Mesothelial cell of epicardium (in vitro differentiated cells): Measurements from ENCODE around the gene ST8SIA6. TPM values are rescaled to one million over a fixed set of nuclear protein-coding genes. Genes with fewer than 3 reads are reported as not detected.

Source experiments
- DNase-seq, 2 experiments: peaks; one replicate each; pipeline ENCODE4 v3.0.0; 2021; ENCODE audit warnings: low spot score in 2 of 2; ENCODE audit not compliant: unreplicated experiment in 2 of 2
- H3K27ac Mint-ChIP-seq: 2 replicates; pipeline ENCODE4 v1.8.0; 2021; ENCODE audit warnings: mixed read lengths
- H3K27me3 Mint-ChIP-seq: 2 replicates; pipeline ENCODE4 v1.8.0; 2021; ENCODE audit warnings: low read depth, mixed read lengths
- H3K36me3 Mint-ChIP-seq: 2 replicates; pipeline ENCODE4 v1.8.0; 2021; ENCODE audit warnings: mixed read lengths
- H3K4me1 Mint-ChIP-seq: 2 replicates; pipeline ENCODE4 v1.8.0; 2021; ENCODE audit warnings: mixed read lengths
- H3K4me3 Mint-ChIP-seq: 2 replicates; pipeline ENCODE4 v1.8.0; 2021; ENCODE audit warnings: mild to moderate bottlenecking, moderate library complexity, mixed read lengths
- H3K9me3 Mint-ChIP-seq: 2 replicates; pipeline ENCODE4 v1.8.0; 2021; ENCODE audit warnings: mixed read lengths
- CTCF ChIP-seq: fragments of 200-600 bp; sonication (generic); IDR thresholded peaks from one replicate; pipeline ENCODE4 v1.5.0; 2021; ENCODE audit warnings: antibody characterized with exemption; ENCODE audit not compliant: unreplicated experiment
- total RNA-seq: library from RNA; stranded (reverse); gene quantifications from 3 replicates; pipeline ENCODE4 v1.2.1, GENCODE V29; 2021

ST8SIA6 gene
- total RNA-seq, 1 donor from 2014 or later = 1.4 TPM

DNA sequence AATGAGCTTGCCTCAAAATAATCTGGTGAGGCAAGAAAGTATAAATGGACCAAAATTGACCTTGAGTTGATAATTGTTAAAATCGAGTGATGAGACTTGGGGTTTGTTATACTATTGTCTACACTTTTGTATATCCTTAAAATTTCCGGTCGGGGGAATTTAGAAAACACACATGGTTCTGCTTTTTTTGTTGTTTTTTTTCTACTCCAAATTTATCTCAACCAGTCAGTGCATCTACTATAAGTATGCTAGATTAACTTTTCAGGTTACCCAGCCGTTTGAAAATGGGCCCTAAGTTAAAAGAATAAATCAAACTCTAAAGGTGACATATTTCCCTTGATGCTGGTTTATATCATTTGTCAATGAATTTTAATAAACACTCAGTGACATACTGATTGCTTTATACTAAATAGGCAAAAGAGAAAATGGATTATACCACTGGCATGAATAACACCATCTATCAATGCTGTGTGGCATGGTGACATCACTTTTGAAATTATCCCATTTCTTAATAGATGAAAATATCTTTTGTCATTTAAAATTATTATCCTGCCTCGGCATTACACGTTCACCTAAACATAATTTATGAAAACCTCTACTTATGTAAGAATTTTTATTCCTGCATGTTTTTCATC lies 40.3 kb upstream of the ST8SIA6 start:
- H3K27ac Mint-ChIP-seq = peak overlapping the region; percentile 9
- DNase-seq = no peak
- no peaks in the 10 kb centered on the region for H3K9me3 Mint-ChIP-seq
- TF ChIP-seq CTCF = no peak
- H3K4me1 Mint-ChIP-seq = peaks cover 19% of the 10 kb centered on the region
- H3K4me3 Mint-ChIP-seq = no peak overlapping the region
- peaks cover 2% of the 10 kb centered on the region for H3K27me3 Mint-ChIP-seq
- no peaks in the 10 kb centered on the region for H3K36me3 Mint-ChIP-seq

- no peak for TF ChIP-seq CTCF
- Mint-ChIP-seq H3K27ac (no peak overlapping the region), H3K27me3 (no peaks in the 10 kb centered on the region), H3K9me3 (peaks cover 8% of the 10 kb centered on the region), H3K36me3 (no peaks in the 10 kb centered on the region), H3K4me3 (no peak overlapping the region), H3K4me1 (peaks cover 10% of the 10 kb centered on the region)
- DNase-seq = no peak
These were observed 34.5 kb upstream of the ST8SIA6 start for GRCh38 chr10:17488848-17489247.

DNA sequence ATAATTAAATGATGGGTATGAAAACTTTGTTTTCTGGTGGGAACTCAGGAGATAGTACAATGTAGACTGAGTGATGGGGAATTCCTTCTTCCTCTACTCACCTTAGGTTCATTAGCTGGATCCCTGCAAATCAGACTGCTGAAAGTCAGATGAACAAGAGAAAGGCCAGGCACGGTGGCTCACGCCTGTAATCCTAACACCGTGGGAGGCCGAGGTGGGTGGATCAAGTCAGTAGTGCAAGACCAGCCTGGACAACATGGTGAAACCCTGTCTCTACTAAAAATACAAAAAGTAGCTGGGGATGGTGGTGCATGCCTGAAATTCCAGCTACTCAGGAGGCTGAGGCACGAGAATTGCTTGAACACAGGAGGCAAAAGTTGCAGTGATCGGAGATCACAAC lies 28.7 kb upstream of the ST8SIA6 start:
- DNase-seq = no peak
- Mint-ChIP-seq H3K4me1 (no peaks in the 10 kb centered on the region), H3K4me3 (no peak overlapping the region), H3K9me3 (peaks cover 29% of the 10 kb centered on the region), H3K27me3 (no peaks in the 10 kb centered on the region), H3K36me3 (no peaks in the 10 kb centered on the region), H3K27ac (no peak overlapping the region)
- no peak for TF ChIP-seq CTCF

DNA sequence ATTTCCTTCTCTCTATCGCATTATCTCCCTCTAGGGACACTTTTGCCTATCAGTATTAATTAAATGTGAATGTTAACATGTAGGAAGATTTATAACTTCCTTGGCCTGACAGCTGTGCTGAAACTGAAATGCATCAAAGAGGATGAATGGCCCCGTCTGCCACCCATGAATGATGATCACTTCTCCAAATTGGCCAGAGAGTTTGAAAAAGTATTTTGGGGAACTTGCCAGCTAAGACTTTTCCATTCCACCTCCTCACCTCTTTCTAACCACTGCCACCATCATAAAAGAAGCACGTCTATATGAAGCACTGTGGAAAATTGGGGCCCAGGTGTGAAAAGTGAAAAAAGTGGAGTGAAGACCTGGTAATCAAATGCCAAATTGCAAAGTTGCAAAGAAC lies 25.4 kb upstream of the ST8SIA6 start:
- TF ChIP-seq CTCF = no peak
- DNase-seq = no peak
- Mint-ChIP-seq H3K4me1 (no peaks in the 10 kb centered on the region), H3K36me3 (no peaks in the 10 kb centered on the region), H3K9me3 (peaks cover 21% of the 10 kb centered on the region), H3K4me3 (no peak overlapping the region), H3K27ac (no peak overlapping the region), H3K27me3 (peaks cover 1% of the 10 kb centered on the region)

DNA sequence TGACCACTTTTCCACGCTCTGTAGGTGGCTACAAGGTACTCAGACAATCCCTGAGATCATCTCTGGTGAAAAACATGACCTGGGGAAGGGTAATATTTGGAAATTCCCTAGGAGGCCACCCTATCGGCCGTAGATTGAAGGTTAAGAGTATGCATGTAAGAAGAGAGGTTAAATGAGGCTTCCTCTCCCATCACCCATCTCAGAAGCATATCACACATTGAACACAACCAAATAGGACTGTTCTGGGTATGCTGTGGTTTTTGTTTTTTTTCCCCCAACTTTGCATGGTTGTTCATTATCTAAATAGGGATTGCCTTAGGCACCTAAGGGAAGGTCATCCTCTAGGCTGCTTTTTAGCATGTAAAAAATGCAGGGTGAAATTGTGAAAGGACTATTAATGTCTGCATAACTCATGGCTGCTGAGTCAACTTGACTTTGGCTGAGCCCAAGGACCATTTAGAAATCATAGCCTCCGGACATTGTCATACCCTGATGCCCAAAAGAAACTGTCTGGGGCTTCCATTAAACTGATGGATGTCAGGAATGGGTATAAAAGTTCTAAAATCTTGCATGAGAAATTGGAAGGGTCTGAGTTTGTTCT lies 24.7 kb upstream of the ST8SIA6 start:
- Mint-ChIP-seq H3K4me3 (no peak overlapping the region), H3K4me1 (peaks cover 2% of the 10 kb centered on the region), H3K27ac (no peak overlapping the region), H3K27me3 (peaks cover 5% of the 10 kb centered on the region), H3K9me3 (peaks cover 21% of the 10 kb centered on the region), H3K36me3 (no peaks in the 10 kb centered on the region)
- no peak for TF ChIP-seq CTCF
- no peak for DNase-seq
